GM23338 (cell line): Measurements from ENCODE around the gene AAR2. TPM values are rescaled to one million over a fixed set of nuclear protein-coding genes. Genes with fewer than 3 reads are reported as not detected.

Experiments
- ATAC-seq: fragments of 200-7000 bp; cut with Tn5 transposase; 3 replicates; pipeline ENCODE4 v1.9.1; 2020
- DNase-seq: peaks from one replicate; pipeline ENCODE4 v3.0.0-alpha.2; 2015; ENCODE audit warnings: low spot score
- H2AFZ ChIP-seq: fragments of 200-600 bp; sonication (generic); 2 replicates; pipeline ENCODE4 v1.8.0; 2016; ENCODE audit warnings: antibody characterized with exemption, mild to moderate bottlenecking, moderate library complexity
- H3F3A ChIP-seq: fragments of 200-600 bp; sonication (generic); replicated peaks from 2 replicates; pipeline ENCODE4 v1.8.0; 2017; ENCODE audit warnings: antibody characterized with exemption, mixed run types, low read depth
- H3K27ac ChIP-seq: fragments of 200-600 bp; sonication (generic); 2 replicates; pipeline ENCODE4 v1.6.1; 2016; ENCODE audit warnings: low read depth
- H3K27me3 ChIP-seq: fragments of 200-600 bp; sonication (generic); 2 replicates; pipeline ENCODE4 v1.8.0; 2016; ENCODE audit warnings: mild to moderate bottlenecking, mixed run types, moderate library complexity; ENCODE audit not compliant: insufficient read depth
- H3K36me3 ChIP-seq: fragments of 200-600 bp; sonication (generic); 2 replicates; pipeline ENCODE4 v1.8.0; 2016; ENCODE audit warnings: mild to moderate bottlenecking; ENCODE audit not compliant: insufficient read depth
- H3K4me1 ChIP-seq: fragments of 200-600 bp; sonication (generic); 2 replicates; pipeline ENCODE4 v1.8.0; 2016; ENCODE audit warnings: mild to moderate bottlenecking, moderate library complexity; ENCODE audit not compliant: insufficient read depth
- H3K4me2 ChIP-seq: fragments of 200-600 bp; sonication (generic); 2 replicates; pipeline ENCODE4 v1.7.1; 2017; ENCODE audit warnings: mixed run types
- H3K4me3 ChIP-seq: fragments of 200-600 bp; sonication (generic); 2 replicates; pipeline ENCODE4 v1.6.1; 2016; ENCODE audit warnings: mixed run types
- H3K79me2 ChIP-seq: fragments of 200-600 bp; sonication (generic); replicated peaks from 2 replicates; pipeline ENCODE4 v1.8.0; 2017; ENCODE audit warnings: mild to moderate bottlenecking; ENCODE audit not compliant: insufficient read depth
- H3K9me2 ChIP-seq: fragments of 200-600 bp; sonication (generic); 2 replicates; pipeline ENCODE4 v1.8.0; 2017; ENCODE audit not compliant: insufficient read depth
- H4K20me1 ChIP-seq: fragments of 200-600 bp; sonication (generic); replicated peaks from 2 replicates; pipeline ENCODE4 v1.8.0; 2017; ENCODE audit warnings: mild to moderate bottlenecking; ENCODE audit not compliant: insufficient read depth
- H3K27ac Mint-ChIP-seq: 2 replicates; pipeline ENCODE4 v1.8.0; 2020; ENCODE audit warnings: inconsistent platforms, mild to moderate bottlenecking, moderate library complexity, mixed read lengths
- H3K27me3 Mint-ChIP-seq: 3 replicates; pipeline ENCODE4 v1.8.0; 2022; ENCODE audit warnings: low read depth, mild to moderate bottlenecking, moderate library complexity, mixed read lengths, inconsistent platforms; ENCODE audit not compliant: insufficient read depth, poor library complexity
- H3K36me3 Mint-ChIP-seq: 3 replicates; pipeline ENCODE4 v1.8.0; 2021; ENCODE audit warnings: low read depth, mild to moderate bottlenecking, inconsistent platforms, moderate library complexity, mixed read lengths
- H3K4me1 Mint-ChIP-seq: 3 replicates; pipeline ENCODE4 v1.8.0; 2020; ENCODE audit warnings: mild to moderate bottlenecking, inconsistent platforms, mixed read lengths
- H3K4me3 Mint-ChIP-seq: 3 replicates; pipeline ENCODE4 v1.8.0; 2021; ENCODE audit warnings: moderate library complexity, mild to moderate bottlenecking, inconsistent platforms, mixed read lengths
- H3K9me3 Mint-ChIP-seq: 3 replicates; pipeline ENCODE4 v1.8.0; 2020; ENCODE audit warnings: moderate library complexity, mild to moderate bottlenecking, inconsistent platforms, mixed read lengths
- EZH2phosphoT487 ChIP-seq: fragments of 200-600 bp; sonication (generic); IDR thresholded peaks from one replicate; pipeline ENCODE4 v1.8.1; 2018; ENCODE audit warnings: antibody characterized with exemption; ENCODE audit not compliant: unreplicated experiment
- polyA plus RNA-seq: library from polyadenylated mRNA; unstranded; fragments of >200 nt; fragmentation: Nextera tagmentation; extraction: Ambion mirVana; gene quantifications from 2 replicates; pipeline ENCODE4 v1.2.1, GENCODE V29; 2016
- total RNA-seq: library from RNA; depleted of rRNA; stranded (reverse); fragments of >200 nt; shearing (Covaris generic); gene quantifications from 2 replicates; pipeline ENCODE4 v1.2.3, GENCODE V29; 2014
- TF ChIP-seq, protein P1 (sequence below): IDR thresholded peaks from one replicate; pipeline ENCODE4 v1.6.1; 2018; ENCODE audit warnings: antibody characterized with exemption; ENCODE audit not compliant: unreplicated experiment
- TF ChIP-seq, protein P2 (sequence below), 2 experiments: fragments of 200-600 bp in 1 of 2; sonication (generic) in 1 of 2; conservative IDR thresholded peaks; 2 replicates each; pipeline versions ENCODE4 v1.5.1 to v1.6.1; 2016 to 2017; ENCODE audit warnings: antibody characterized with exemption in 2 of 2, low read depth in 2 of 2, mild to moderate bottlenecking in 2 of 2, moderate library complexity in 1 of 2

The AAR2 gene
- total and polyA plus RNA-seq, 2 experiments from 2014 or later: 15.8 to 32.6 TPM

DNA sequence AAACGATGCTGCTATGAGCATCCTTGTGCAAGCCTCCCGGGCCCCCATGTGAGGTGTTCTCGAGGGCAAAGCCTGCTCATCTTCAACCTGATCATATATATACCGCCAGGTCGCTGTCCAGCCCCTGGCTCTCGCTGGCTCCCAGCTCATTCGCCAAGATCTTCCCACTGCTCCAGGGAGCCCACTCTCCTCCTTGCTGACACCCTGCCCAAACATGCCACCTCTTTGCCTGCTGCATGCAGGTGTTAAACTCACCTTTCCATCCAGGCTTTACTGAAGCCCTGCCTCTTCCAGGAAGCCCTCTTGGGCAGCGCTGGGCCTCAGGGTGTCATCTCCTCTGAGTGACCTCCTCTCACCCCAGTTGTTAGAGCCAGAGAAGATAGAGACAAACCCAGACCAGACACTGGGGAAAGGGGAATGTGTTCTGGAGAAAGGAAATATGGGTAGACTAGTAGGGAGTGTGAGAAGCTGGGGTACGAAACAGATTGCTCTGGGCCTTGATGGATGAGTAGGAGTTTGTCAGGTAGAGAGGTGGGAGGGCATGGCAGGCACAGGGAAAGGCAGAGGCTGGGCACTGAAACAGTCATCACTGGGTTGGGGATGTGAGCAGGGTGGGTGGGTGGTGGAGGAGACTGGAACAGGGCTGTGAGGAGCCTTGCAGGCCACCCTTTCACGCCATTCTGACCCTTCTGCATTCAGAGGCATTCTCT, 68.7 kb downstream of the AAR2 start:
- H3K4me2 ChIP-seq: peak overlapping the region; percentile 79; the same call in 1 of the 2 replicates

More for the DNA sequence above, 68.7 kb downstream of the AAR2 start:
- H3F3A ChIP-seq: 0 out of 2 replicates have a peak, but pooled peaks cover 4% of the 10 kb centered on the region
- H4K20me1 ChIP-seq: no peaks in the 10 kb centered on the region; the same call in 1 of the 2 replicates
- no peak overlapping the region for H2AFZ ChIP-seq
- peak; percentile 3; the same call in 1 of the 3 replicates for ATAC-seq
- Mint-ChIP-seq H3K27me3 (peaks cover 26% of the 10 kb centered on the region), H3K36me3 (no peaks in the 10 kb centered on the region), H3K27ac (no peak overlapping the region), H3K4me1 (peaks cover 21% of the 10 kb centered on the region), H3K9me3 (no peaks in the 10 kb centered on the region), H3K4me3 (peak overlapping the region; percentile 75)
- H3K4me3 ChIP-seq: no peak overlapping the region
- peaks cover 41% of the 10 kb centered on the region for H3K27me3 ChIP-seq
- H3K27ac ChIP-seq: no peak overlapping the region
- DNase-seq: no peak
- TF ChIP-seq, protein P1, sequence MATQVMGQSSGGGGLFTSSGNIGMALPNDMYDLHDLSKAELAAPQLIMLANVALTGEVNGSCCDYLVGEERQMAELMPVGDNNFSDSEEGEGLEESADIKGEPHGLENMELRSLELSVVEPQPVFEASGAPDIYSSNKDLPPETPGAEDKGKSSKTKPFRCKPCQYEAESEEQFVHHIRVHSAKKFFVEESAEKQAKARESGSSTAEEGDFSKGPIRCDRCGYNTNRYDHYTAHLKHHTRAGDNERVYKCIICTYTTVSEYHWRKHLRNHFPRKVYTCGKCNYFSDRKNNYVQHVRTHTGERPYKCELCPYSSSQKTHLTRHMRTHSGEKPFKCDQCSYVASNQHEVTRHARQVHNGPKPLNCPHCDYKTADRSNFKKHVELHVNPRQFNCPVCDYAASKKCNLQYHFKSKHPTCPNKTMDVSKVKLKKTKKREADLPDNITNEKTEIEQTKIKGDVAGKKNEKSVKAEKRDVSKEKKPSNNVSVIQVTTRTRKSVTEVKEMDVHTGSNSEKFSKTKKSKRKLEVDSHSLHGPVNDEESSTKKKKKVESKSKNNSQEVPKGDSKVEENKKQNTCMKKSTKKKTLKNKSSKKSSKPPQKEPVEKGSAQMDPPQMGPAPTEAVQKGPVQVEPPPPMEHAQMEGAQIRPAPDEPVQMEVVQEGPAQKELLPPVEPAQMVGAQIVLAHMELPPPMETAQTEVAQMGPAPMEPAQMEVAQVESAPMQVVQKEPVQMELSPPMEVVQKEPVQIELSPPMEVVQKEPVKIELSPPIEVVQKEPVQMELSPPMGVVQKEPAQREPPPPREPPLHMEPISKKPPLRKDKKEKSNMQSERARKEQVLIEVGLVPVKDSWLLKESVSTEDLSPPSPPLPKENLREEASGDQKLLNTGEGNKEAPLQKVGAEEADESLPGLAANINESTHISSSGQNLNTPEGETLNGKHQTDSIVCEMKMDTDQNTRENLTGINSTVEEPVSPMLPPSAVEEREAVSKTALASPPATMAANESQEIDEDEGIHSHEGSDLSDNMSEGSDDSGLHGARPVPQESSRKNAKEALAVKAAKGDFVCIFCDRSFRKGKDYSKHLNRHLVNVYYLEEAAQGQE: peak; percentile 59
- no peak for TF ChIP-seq EZH2phosphoT487
- TF ChIP-seq, protein P2, sequence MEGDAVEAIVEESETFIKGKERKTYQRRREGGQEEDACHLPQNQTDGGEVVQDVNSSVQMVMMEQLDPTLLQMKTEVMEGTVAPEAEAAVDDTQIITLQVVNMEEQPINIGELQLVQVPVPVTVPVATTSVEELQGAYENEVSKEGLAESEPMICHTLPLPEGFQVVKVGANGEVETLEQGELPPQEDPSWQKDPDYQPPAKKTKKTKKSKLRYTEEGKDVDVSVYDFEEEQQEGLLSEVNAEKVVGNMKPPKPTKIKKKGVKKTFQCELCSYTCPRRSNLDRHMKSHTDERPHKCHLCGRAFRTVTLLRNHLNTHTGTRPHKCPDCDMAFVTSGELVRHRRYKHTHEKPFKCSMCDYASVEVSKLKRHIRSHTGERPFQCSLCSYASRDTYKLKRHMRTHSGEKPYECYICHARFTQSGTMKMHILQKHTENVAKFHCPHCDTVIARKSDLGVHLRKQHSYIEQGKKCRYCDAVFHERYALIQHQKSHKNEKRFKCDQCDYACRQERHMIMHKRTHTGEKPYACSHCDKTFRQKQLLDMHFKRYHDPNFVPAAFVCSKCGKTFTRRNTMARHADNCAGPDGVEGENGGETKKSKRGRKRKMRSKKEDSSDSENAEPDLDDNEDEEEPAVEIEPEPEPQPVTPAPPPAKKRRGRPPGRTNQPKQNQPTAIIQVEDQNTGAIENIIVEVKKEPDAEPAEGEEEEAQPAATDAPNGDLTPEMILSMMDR (conservative IDR thresholded peaks at IDR 0.05; ENCODE audit: low read depth in 2 of 2): no peak
- H3K9me2 ChIP-seq: no peaks in the 10 kb centered on the region
- H3K4me1 ChIP-seq: peaks cover 10% of the 10 kb centered on the region; the same call in 1 of the 2 replicates
- no peaks in the 10 kb centered on the region for H3K79me2 ChIP-seq
- no peaks in the 10 kb centered on the region for H3K36me3 ChIP-seq
